ENCODE data around the gene LDHA. TPM values are rescaled to one million over a fixed set of nuclear protein-coding genes. Genes with fewer than 3 reads are reported as not detected.

Gene LDHA
- total and polyA plus RNA-seq, 7 experiments from 2014 or later = 89.5 to 1,229 (median 275) TPM

DNA sequence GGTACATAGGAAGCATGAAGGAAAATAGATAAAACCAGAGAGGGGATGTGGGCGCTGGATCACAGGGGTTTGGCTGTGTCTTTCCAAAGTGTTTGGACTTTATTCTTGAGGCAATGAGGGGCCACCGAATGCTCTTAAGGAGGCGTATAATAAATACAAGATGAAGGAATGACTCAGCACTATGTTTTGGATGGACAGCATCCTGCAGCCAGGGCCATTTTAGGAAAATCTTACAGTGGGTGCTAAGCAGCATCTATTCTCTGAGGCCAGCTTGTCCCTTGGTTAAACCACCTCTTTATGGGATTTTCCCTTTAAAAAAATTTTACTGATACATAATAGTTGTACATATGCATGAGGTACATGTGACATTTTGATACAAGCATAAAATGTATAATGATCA, 4.3 kb upstream of the LDHA start:
- DNase-seq (no peak), ATAC-seq (no peak)
- Histone ChIP-seq H3K27ac (ENCODE audit: low read depth, low read length) (no peak overlapping the region), H3K9me3 (ENCODE audit: control insufficient read depth in 2 of 3, low read length in 3 of 3) (no peaks in the 10 kb centered on the region), H3K36me3 (ENCODE audit: control insufficient read depth in 2 of 3, insufficient read depth in 3 of 3, low read length in 3 of 3) (peaks cover 0 to 7% (median 0%) of the 10 kb centered on the region in 3 experiments), H3K4me1 (ENCODE audit: control insufficient read depth in 2 of 2, insufficient read depth in 2 of 2, low read length in 2 of 2) (peaks cover 5% of the 10 kb centered on the region in 2 donors), H3K27me3 (ENCODE audit: control insufficient read depth in 2 of 2, insufficient read depth in 2 of 2, low read length in 2 of 2) (no peaks in the 10 kb centered on the region), H3K4me3 (ENCODE audit: low read length) (no peak overlapping the region)
- Mint-ChIP-seq H3K9me3 (peaks cover 0 to 2% (median 0%) of the 10 kb centered on the region in 11 donors), H3K27me3 (no peaks in the 10 kb centered on the region), H3K4me3 (no peak overlapping the region), H3K36me3 (peaks cover 0 to 5% (median 0%) of the 10 kb centered on the region in 5 donors), H3K27ac (peak overlapping the region in 2 of 9 donors; percentile 4 to 60), H3K4me1 (peaks cover 16 to 46% (median 34%) of the 10 kb centered on the region in 7 donors)
- intact Hi-C loops (cut with micrococcal nuclease) = loop anchor here (10.0 kb wide), 3 partner anchors 1315 to 1995 kb away; partner anchors contain the start of genes NAV2 (in 1 of the 2), PRMT3 (in 1 of the 2) and RPS13 (in 1 of the 2)
- ChIA-PET CTCF (no interaction called here), POLR2A (interaction anchor here (0.6 to 0.7 kb wide), 2 partner anchors 14 to 334 kb away, joined by 3 read pairs; no protein-coding TSS in a partner anchor)

GRCh38 chr11:18392434-18393321, 1.7 kb upstream of the LDHA start:
- Histone ChIP-seq H3K36me3 (ENCODE audit: control insufficient read depth in 2 of 3, insufficient read depth in 3 of 3, low read length in 3 of 3) (peaks cover 0 to 20% (median 5%) of the 10 kb centered on the region in 3 experiments), H3K27me3 (ENCODE audit: control insufficient read depth in 2 of 2, insufficient read depth in 2 of 2, low read length in 2 of 2) (no peaks in the 10 kb centered on the region), H3K4me3 (ENCODE audit: low read length) (no peak overlapping the region), H3K27ac (ENCODE audit: low read depth, low read length) (no peak overlapping the region), H3K4me1 (ENCODE audit: control insufficient read depth in 2 of 2, insufficient read depth in 2 of 2, low read length in 2 of 2) (peaks cover 12 to 14% of the 10 kb centered on the region in 2 donors), H3K9me3 (ENCODE audit: control insufficient read depth in 2 of 3, low read length in 3 of 3) (no peaks in the 10 kb centered on the region)
- Mint-ChIP-seq H3K27me3 (no peaks in the 10 kb centered on the region), H3K4me3 (peak overlapping the region in 9 of 10 donors; percentile 20 to 65 (median 49)), H3K27ac (peak overlapping the region; percentile 65 to 90 (median 81)), H3K9me3 (peaks cover 0 to 4% (median 0%) of the 10 kb centered on the region in 11 donors), H3K4me1 (peaks cover 16 to 40% (median 25%) of the 10 kb centered on the region in 7 donors), H3K36me3 (peaks cover 0 to 24% (median 2%) of the 10 kb centered on the region in 5 donors)
- intact Hi-C loops (cut with micrococcal nuclease) = loop anchor here (10.0 kb wide), 3 partner anchors 1318 to 1992 kb away; partner anchors contain the start of genes NAV2 (in 1 of the 2), PRMT3 (in 1 of the 2) and RPS13 (in 1 of the 2)
- no peak for ATAC-seq
- ChIA-PET POLR2A (interaction anchor here (0.6 to 6.7 kb wide), 6 partner anchors 8 to 241 kb away, joined by 3 to 123 read pairs (median 4); partner anchors contain the start of gene TSG101), CTCF (interaction anchor here (1.2 kb wide), 1 partner anchor 8 kb away, joined by 3 read pairs; no protein-coding TSS in a partner anchor)
- no peak for DNase-seq

- Histone ChIP-seq H3K27ac (ENCODE audit: low read depth, low read length) (peak overlapping the region; percentile 95), H3K4me1 (ENCODE audit: control insufficient read depth in 2 of 2, insufficient read depth in 2 of 2, low read length in 2 of 2) (peaks cover 12 to 14% of the 10 kb centered on the region in 2 donors), H3K9me3 (ENCODE audit: control insufficient read depth in 2 of 3, low read length in 3 of 3) (no peaks in the 10 kb centered on the region), H3K27me3 (ENCODE audit: control insufficient read depth in 2 of 2, insufficient read depth in 2 of 2, low read length in 2 of 2) (no peaks in the 10 kb centered on the region), H3K36me3 (ENCODE audit: control insufficient read depth in 2 of 3, insufficient read depth in 3 of 3, low read length in 3 of 3) (peaks cover 0 to 30% (median 9%) of the 10 kb centered on the region in 3 experiments), H3K4me3 (ENCODE audit: low read length) (peak overlapping the region; percentile 10)
- no peak for ATAC-seq
- CTCF ChIA-PET = interaction anchor here (2.9 kb wide), 1 partner anchor 10 kb away, joined by 14 read pairs; no protein-coding TSS in a partner anchor
- POLR2A ChIA-PET = interaction anchor here (0.6 to 6.7 kb wide), 17 partner anchors 9 to 312 kb away, joined by 3 to 123 read pairs (median 4); partner anchors contain the start of genes GTF2H1, HPS5, SPTY2D1 and TSG101
- Mint-ChIP-seq H3K9me3 (peaks cover 0 to 4% (median 0%) of the 10 kb centered on the region in 11 donors), H3K4me3 (peak overlapping the region; percentile 96 to 99 (median 98)), H3K4me1 (peaks cover 14 to 43% (median 26%) of the 10 kb centered on the region in 7 donors), H3K27ac (peak overlapping the region; percentile 94 to 98 (median 96)), H3K36me3 (peaks cover 0 to 30% (median 8%) of the 10 kb centered on the region in 5 donors), H3K27me3 (no peaks in the 10 kb centered on the region)
- intact Hi-C loops (cut with micrococcal nuclease) = loop anchor here (1.0 to 10.0 kb wide), 12 partner anchors 10 to 1991 kb away; partner anchors contain the start of genes GTF2H1 (in 2 of the 2), HPS5 (in 2 of the 2), SPTY2D1 (in 2 of the 2) and NAV2 (in 1 of the 2)
- peak in 1 of 9 donors; percentile 3 for DNase-seq
Observed at GRCh38 chr11:18393581-18394274, 635 bp upstream of the LDHA start.

- ATAC-seq (no peak), DNase-seq (peak in 5 of 9 donors; percentile 6 to 36 (median 29))
- Mint-ChIP-seq H3K4me1 (peaks cover 14 to 57% (median 32%) of the 10 kb centered on the region in 7 donors), H3K27ac (peak overlapping the region; percentile 94 to 98 (median 96)), H3K36me3 (peaks cover 0 to 43% (median 21%) of the 10 kb centered on the region in 5 donors), H3K4me3 (peak overlapping the region; percentile 96 to 99 (median 98)), H3K27me3 (no peaks in the 10 kb centered on the region), H3K9me3 (peaks cover 0 to 4% (median 0%) of the 10 kb centered on the region in 11 donors)
- Histone ChIP-seq H3K27ac (ENCODE audit: low read depth, low read length) (peak overlapping the region; percentile 95), H3K9me3 (ENCODE audit: control insufficient read depth in 2 of 3, low read length in 3 of 3) (no peaks in the 10 kb centered on the region), H3K4me1 (ENCODE audit: control insufficient read depth in 2 of 2, insufficient read depth in 2 of 2, low read length in 2 of 2) (peaks cover 12 to 14% of the 10 kb centered on the region in 2 donors), H3K27me3 (ENCODE audit: control insufficient read depth in 2 of 2, insufficient read depth in 2 of 2, low read length in 2 of 2) (no peaks in the 10 kb centered on the region), H3K36me3 (ENCODE audit: control insufficient read depth in 2 of 3, insufficient read depth in 3 of 3, low read length in 3 of 3) (peaks cover 6 to 44% (median 19%) of the 10 kb centered on the region in 3 experiments), H3K4me3 (ENCODE audit: low read length) (peak overlapping the region; percentile 78)
- ChIA-PET POLR2A (interaction anchor here (0.6 to 6.7 kb wide), 24 partner anchors 10 to 1656 kb away, joined by 3 to 123 read pairs (median 4); partner anchors contain the start of genes GTF2H1, HPS5, SPTY2D1 and TSG101), CTCF (interaction anchor here (0.6 to 2.9 kb wide), 3 partner anchors 11 to 128 kb away, joined by 3 to 14 read pairs (median 3); partner anchors contain the start of genes GTF2H1 and HPS5)
- intact Hi-C loops (cut with micrococcal nuclease) = loop anchor here (1.0 to 10.0 kb wide), 16 partner anchors 12 to 1992 kb away; partner anchors contain the start of genes GTF2H1 (in 2 of the 2), HPS5 (in 2 of the 2), PRMT3 (in 2 of the 2) and SAAL1 (in 2 of the 2)
Observed at GRCh38 chr11:18394928-18395734, 768 bp downstream of the LDHA start.
